RWPE2 (cell line): ENCODE data around the gene CACNA2D1.

Experiments used
- ATAC-seq: fragments of 200-7000 bp; cut with Tn5 transposase; 3 replicates; pipeline ENCODE4 v1.9.1; 2021; ENCODE audit warnings: low read depth
- DNase-seq: peaks from one replicate; pipeline ENCODE4 v3.0.0-alpha.2; 2020; ENCODE audit warnings: low spot score
- H3K27ac ChIP-seq: fragments of 450-650 bp; 2 replicates; pipeline ENCODE4 v1.5.1; 2017; ENCODE audit warnings: mild to moderate bottlenecking; ENCODE audit not compliant: poor library complexity, severe bottlenecking
- H3K27me3 ChIP-seq: fragments of 250-450 bp; sonication (Bioruptor Pico); 2 replicates; pipeline ENCODE4 v1.5.1; 2021; ENCODE audit warnings: mild to moderate bottlenecking, moderate library complexity; ENCODE audit not compliant: insufficient read depth, poor library complexity, severe bottlenecking
- H3K36me3 ChIP-seq: fragments of 250-450 bp; sonication (Bioruptor Pico); 2 replicates; pipeline ENCODE4 v1.5.1; 2020; ENCODE audit warnings: low read depth, mild to moderate bottlenecking, moderate library complexity
- H3K4me1 ChIP-seq: fragments of 250-450 bp; sonication (Bioruptor Pico); 2 replicates; pipeline ENCODE4 v1.5.1; 2021; ENCODE audit warnings: mild to moderate bottlenecking, moderate library complexity; ENCODE audit not compliant: insufficient read depth, poor library complexity, severe bottlenecking
- H3K4me3 ChIP-seq: fragments of 250-450 bp; sonication (Bioruptor Pico); 2 replicates; pipeline ENCODE4 v1.5.1; 2021; ENCODE audit warnings: mild to moderate bottlenecking, moderate library complexity; ENCODE audit not compliant: severe bottlenecking
- H3K9me3 ChIP-seq: fragments of 250-450 bp; sonication (Bioruptor Pico); 2 replicates; pipeline ENCODE4 v1.5.1; 2021; ENCODE audit warnings: mild to moderate bottlenecking, moderate library complexity; ENCODE audit not compliant: severe bottlenecking
- TF ChIP-seq, protein P1 (sequence below): fragments of 450-650 bp; IDR thresholded peaks from one replicate; pipeline ENCODE4 v1.5.1; 2017; ENCODE audit warnings: mild to moderate bottlenecking, moderate library complexity; ENCODE audit not compliant: poor library complexity, severe bottlenecking

The CACNA2D1 gene

DNA sequence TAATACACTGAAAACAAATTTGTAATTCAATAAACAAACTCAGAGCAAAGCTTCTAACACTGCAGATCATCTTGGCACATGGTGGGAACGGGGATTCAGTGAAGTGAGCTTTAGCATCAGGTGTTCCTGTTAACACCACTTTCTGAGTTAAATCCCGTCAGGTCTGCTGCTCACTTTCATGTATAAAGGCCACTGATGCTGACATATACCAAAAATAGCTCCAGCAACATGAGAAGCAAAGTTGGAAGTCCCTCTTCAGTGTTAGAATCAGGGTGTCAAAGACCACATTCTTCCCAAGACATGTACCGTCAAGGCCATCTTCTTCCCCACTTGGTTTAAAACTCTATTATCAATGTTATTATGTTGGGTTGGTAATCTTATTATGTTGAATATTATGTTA lies 11.7 kb upstream of the CACNA2D1 start:
- ATAC-seq (no peak), DNase-seq (no peak)
- Histone ChIP-seq H3K4me1 (no peaks in the 10 kb centered on the region), H3K36me3 (no peaks in the 10 kb centered on the region), H3K27ac (no peak overlapping the region), H3K27me3 (no peaks in the 10 kb centered on the region), H3K4me3 (no peak overlapping the region), H3K9me3 (no peaks in the 10 kb centered on the region)
- TF ChIP-seq, protein P1, sequence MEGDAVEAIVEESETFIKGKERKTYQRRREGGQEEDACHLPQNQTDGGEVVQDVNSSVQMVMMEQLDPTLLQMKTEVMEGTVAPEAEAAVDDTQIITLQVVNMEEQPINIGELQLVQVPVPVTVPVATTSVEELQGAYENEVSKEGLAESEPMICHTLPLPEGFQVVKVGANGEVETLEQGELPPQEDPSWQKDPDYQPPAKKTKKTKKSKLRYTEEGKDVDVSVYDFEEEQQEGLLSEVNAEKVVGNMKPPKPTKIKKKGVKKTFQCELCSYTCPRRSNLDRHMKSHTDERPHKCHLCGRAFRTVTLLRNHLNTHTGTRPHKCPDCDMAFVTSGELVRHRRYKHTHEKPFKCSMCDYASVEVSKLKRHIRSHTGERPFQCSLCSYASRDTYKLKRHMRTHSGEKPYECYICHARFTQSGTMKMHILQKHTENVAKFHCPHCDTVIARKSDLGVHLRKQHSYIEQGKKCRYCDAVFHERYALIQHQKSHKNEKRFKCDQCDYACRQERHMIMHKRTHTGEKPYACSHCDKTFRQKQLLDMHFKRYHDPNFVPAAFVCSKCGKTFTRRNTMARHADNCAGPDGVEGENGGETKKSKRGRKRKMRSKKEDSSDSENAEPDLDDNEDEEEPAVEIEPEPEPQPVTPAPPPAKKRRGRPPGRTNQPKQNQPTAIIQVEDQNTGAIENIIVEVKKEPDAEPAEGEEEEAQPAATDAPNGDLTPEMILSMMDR, result no peak

DNA sequence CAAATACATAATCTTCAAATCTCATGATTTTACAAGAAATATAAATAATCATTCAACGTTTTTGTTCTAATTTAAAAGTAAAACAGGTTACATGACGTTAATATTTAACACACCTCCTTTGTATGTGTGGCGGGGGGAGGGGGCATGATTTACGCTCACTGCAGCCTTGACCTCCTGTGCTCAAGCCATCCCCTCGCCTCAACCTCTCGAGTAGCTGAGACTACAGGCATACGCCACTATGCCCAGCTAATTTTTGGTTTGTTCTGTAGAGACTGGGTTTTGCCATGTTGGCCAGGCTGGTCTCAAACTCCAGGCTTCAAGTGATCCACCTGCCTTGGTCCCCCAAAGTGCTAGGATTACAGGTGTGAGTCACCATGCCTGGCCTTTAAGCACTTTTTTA lies 7.2 kb upstream of the CACNA2D1 start:
- Histone ChIP-seq H3K36me3 (no peaks in the 10 kb centered on the region), H3K9me3 (no peaks in the 10 kb centered on the region), H3K4me3 (no peak overlapping the region), H3K4me1 (no peaks in the 10 kb centered on the region), H3K27ac (no peak overlapping the region), H3K27me3 (peaks cover 15% of the 10 kb centered on the region)
- TF ChIP-seq, protein P1, result no peak
- no peak for ATAC-seq
- no peak for DNase-seq

DNA sequence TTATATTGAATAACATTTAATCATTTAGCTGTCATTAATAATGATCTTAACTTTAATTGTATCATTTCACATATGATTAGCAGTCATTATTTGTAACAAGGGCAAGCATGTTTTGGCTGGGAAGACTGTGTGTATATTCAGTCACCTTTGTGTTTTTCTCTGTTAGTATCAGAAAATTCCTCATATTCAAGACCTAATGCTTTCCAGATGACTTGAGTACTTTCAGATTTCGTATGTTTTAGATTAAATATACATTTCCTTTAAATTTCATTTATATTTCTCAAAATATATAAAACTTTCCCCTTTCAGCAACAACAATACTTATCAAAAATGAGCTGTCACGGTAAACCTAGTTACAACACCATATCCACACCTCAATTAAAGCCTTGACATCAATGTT lies 6.3 kb upstream of the CACNA2D1 start:
- ATAC-seq, result no peak
- Histone ChIP-seq H3K27me3 (peaks cover 24% of the 10 kb centered on the region), H3K36me3 (no peaks in the 10 kb centered on the region), H3K27ac (no peak overlapping the region), H3K4me1 (no peaks in the 10 kb centered on the region), H3K9me3 (no peaks in the 10 kb centered on the region), H3K4me3 (no peak overlapping the region)
- no peak for DNase-seq
- TF ChIP-seq, protein P1, result no peak

DNA sequence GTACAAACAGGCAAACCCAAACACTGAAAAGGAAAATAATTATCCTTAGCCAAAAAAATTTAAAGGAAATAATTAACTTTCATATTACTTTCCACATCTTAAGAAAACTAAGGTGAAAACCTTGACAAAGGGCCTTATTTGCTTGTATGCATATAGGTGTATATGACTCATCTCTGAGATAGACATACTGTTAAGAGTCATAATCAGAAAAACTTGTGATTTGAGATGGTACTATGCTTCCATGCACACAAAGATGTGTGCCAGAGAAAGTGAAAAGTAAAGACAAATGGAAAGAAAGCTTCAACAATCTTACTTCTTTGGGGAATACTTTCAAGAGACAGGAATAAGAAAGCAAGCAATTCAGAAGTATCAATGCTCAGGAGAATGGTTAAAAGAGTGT lies 3.3 kb upstream of the CACNA2D1 start:
- peaks cover 49% of the 10 kb centered on the region for H3K27me3 ChIP-seq
- ATAC-seq, result no peak
- DNase-seq, result no peak
- H3K27ac ChIP-seq, result no peak overlapping the region
- H3K4me1 ChIP-seq, result no peaks in the 10 kb centered on the region
- no peak overlapping the region for H3K4me3 ChIP-seq
- H3K36me3 ChIP-seq, result no peaks in the 10 kb centered on the region
- no peaks in the 10 kb centered on the region for H3K9me3 ChIP-seq
- TF ChIP-seq, protein P1, result no peak

DNA sequence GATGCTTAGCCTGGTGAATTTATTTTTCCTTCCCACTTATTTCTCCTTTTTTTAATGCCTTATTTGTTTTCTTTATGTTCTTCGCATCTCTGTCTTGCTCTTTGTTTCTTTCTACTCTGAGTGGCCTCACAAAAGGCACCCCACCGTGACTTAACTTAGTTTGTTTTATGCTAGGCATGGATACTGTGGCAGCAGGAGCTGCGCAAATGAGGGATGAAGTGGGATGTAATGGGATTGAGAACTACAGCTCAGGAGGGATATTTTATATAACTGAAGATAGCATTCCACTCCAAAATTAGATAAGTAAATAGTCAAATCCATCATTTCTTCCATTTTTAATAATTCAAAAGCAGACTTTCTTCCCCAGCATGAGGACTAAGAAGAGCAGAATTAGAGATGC lies 1.7 kb upstream of the CACNA2D1 start:
- H3K4me3 ChIP-seq, result no peak overlapping the region
- ATAC-seq (no peak), DNase-seq (no peak)
- no peaks in the 10 kb centered on the region for H3K9me3 ChIP-seq
- H3K27ac ChIP-seq, result no peak overlapping the region
- H3K36me3 ChIP-seq, result no peaks in the 10 kb centered on the region
- H3K4me1 ChIP-seq, result no peaks in the 10 kb centered on the region
- peaks cover 65% of the 10 kb centered on the region for H3K27me3 ChIP-seq
- TF ChIP-seq, protein P1, result no peak
